Measurements from ENCODE around the gene POLR1G. TPM values are rescaled to one million over a fixed set of nuclear protein-coding genes. Genes with fewer than 3 reads are reported as not detected.

The POLR1G gene
- total and polyA plus RNA-seq, 2 experiments from 2014 or later, result 33.0 to 85.9 TPM

DNA sequence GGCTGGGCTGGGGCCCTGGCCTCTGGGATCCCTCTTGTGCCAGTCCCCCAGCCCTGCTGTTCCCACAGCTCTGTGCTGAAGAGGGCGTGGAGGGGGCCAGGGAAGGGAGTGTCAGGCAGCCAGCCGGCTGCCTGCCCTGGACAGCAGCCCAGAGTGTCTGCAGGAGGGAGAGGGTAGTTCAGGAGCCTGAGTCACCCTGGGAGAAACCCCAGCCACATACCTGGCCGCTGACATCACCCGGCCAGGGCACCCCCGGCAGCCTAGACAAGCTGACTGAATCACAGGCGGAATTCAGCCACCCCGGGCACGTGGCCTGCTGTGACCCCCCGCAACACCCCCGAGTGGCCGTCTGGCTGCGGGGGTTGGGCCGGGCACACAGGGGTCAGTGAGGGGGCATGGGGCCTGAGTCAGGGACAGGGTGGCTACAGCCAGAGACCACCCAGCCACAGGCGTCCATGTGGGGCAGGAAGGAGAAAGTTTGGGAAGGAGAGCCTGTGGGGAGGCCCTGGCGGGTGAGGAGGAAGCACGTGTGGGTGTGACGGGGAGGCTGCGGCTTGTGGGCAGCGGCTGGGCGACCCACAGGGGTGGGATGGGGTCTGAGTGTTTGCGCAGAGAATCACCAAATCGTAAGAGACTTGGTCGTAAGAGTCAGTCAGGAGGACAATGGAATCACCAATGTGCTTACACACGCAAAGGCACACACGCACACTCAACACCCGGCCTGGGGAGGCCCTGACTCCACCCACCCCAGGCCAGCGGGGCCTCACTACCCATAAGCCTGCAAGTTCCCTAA lies 49.5 kb downstream of the POLR1G start:
- no peak for TF ChIP-seq EZH2phosphoT487 (IDR thresholded peaks at IDR 0.05; ENCODE audit: unreplicated experiment)
- TF ChIP-seq CREB1 (CRISPR knock-in tag; IDR thresholded peaks at IDR 0.05; ENCODE audit: low read depth), result peak; percentile 61; the same call in 1 of the 2 replicates
- TF ChIP-seq ZNF114 (CRISPR knock-in tag; IDR thresholded peaks at IDR 0.05), result no peak
- no peak for TF ChIP-seq EZH2 (IDR thresholded peaks at IDR 0.05; ENCODE audit: low read depth, unreplicated experiment)
- no peak for TF ChIP-seq ZNF331 (CRISPR knock-in tag; IDR thresholded peaks at IDR 0.05; ENCODE audit: low read depth)
- H3K4me3 Mint-ChIP-seq, result no peak overlapping the region
- Histone ChIP-seq H3K36me3 (ENCODE audit: insufficient read depth) (no peaks in the 10 kb centered on the region), H4K20me1 (replicated peaks; ENCODE audit: insufficient read depth) (no peaks in the 10 kb centered on the region), H3K27me3 (ENCODE audit: insufficient read depth) (peaks cover 16% of the 10 kb centered on the region), H3K9me2 (ENCODE audit: insufficient read depth) (no peaks in the 10 kb centered on the region), H3K4me1 (ENCODE audit: insufficient read depth) (peaks cover 4% of the 10 kb centered on the region; the same call in 1 of the 2 replicates), H3K27ac (ENCODE audit: low read depth) (0 out of 2 replicates have a peak overlapping the region, but pooled peaks have one; percentile 59), H3K4me2 (peak overlapping the region; percentile 72; the same call in 1 of the 2 replicates), H2AFZ (peak overlapping the region; percentile 97), H3K4me3 (peak overlapping the region; percentile 27; the same call in 1 of the 2 replicates), H3K79me2 (replicated peaks; ENCODE audit: insufficient read depth) (no peaks in the 10 kb centered on the region), H3F3A (replicated peaks; ENCODE audit: low read depth) (peaks cover 20% of the 10 kb centered on the region; the same call in 1 of the 2 replicates)
- H3K9me3 Mint-ChIP-seq, result peaks cover 10% of the 10 kb centered on the region
- peaks cover 27% of the 10 kb centered on the region for H3K27me3 Mint-ChIP-seq (ENCODE audit: insufficient read depth, low read depth, poor library complexity)
- H3K4me1 Mint-ChIP-seq, result peaks cover 17% of the 10 kb centered on the region
- H3K27ac Mint-ChIP-seq, result peak overlapping the region; percentile 88; the same call in 1 of the 2 replicates
- H3K36me3 Mint-ChIP-seq (ENCODE audit: low read depth), result no peaks in the 10 kb centered on the region; the same call in 2 of the 3 replicates
- DNase-seq (ENCODE audit: low spot score) (peak; percentile 91), ATAC-seq (peak; percentile 93)

DNA sequence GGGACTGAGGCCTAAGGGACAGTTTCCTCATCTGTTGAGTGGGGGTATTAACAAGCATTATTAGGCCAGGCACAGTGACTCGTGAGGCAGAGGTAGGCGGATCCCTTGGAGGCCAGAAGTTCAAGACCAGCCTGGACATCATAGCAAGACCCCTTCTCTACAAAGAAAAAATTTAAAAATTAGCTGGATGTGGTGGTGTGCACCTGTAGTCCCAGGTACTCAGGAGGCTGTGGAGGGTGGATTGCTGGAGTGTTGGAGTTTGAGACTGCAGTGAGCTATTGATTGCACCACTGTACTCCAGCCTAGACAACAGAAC lies 50.0 kb downstream of the POLR1G start:
- Histone ChIP-seq H3K79me2 (replicated peaks; ENCODE audit: insufficient read depth) (no peaks in the 10 kb centered on the region), H3K4me2 (peak overlapping the region; percentile 72; the same call in 1 of the 2 replicates), H3K4me1 (ENCODE audit: insufficient read depth) (peaks cover 4% of the 10 kb centered on the region; the same call in 1 of the 2 replicates), H3K36me3 (ENCODE audit: insufficient read depth) (no peaks in the 10 kb centered on the region), H3F3A (replicated peaks; ENCODE audit: low read depth) (peaks cover 14% of the 10 kb centered on the region; the same call in 1 of the 2 replicates), H3K27ac (ENCODE audit: low read depth) (no peak overlapping the region), H2AFZ (peak overlapping the region; percentile 97), H3K4me3 (0 out of 2 replicates have a peak overlapping the region, but pooled peaks have one; percentile 27), H3K27me3 (ENCODE audit: insufficient read depth) (peaks cover 11% of the 10 kb centered on the region), H3K9me2 (ENCODE audit: insufficient read depth) (no peaks in the 10 kb centered on the region), H4K20me1 (replicated peaks; ENCODE audit: insufficient read depth) (no peaks in the 10 kb centered on the region)
- no peak for DNase-seq (ENCODE audit: low spot score)
- Mint-ChIP-seq H3K4me1 (peaks cover 12% of the 10 kb centered on the region), H3K36me3 (ENCODE audit: low read depth) (no peaks in the 10 kb centered on the region), H3K4me3 (no peak overlapping the region), H3K9me3 (peaks cover 6% of the 10 kb centered on the region), H3K27ac (no peak overlapping the region), H3K27me3 (ENCODE audit: insufficient read depth, low read depth, poor library complexity) (peaks cover 22% of the 10 kb centered on the region)
- ATAC-seq, result no peak
- TF ChIP-seq, protein P1, sequence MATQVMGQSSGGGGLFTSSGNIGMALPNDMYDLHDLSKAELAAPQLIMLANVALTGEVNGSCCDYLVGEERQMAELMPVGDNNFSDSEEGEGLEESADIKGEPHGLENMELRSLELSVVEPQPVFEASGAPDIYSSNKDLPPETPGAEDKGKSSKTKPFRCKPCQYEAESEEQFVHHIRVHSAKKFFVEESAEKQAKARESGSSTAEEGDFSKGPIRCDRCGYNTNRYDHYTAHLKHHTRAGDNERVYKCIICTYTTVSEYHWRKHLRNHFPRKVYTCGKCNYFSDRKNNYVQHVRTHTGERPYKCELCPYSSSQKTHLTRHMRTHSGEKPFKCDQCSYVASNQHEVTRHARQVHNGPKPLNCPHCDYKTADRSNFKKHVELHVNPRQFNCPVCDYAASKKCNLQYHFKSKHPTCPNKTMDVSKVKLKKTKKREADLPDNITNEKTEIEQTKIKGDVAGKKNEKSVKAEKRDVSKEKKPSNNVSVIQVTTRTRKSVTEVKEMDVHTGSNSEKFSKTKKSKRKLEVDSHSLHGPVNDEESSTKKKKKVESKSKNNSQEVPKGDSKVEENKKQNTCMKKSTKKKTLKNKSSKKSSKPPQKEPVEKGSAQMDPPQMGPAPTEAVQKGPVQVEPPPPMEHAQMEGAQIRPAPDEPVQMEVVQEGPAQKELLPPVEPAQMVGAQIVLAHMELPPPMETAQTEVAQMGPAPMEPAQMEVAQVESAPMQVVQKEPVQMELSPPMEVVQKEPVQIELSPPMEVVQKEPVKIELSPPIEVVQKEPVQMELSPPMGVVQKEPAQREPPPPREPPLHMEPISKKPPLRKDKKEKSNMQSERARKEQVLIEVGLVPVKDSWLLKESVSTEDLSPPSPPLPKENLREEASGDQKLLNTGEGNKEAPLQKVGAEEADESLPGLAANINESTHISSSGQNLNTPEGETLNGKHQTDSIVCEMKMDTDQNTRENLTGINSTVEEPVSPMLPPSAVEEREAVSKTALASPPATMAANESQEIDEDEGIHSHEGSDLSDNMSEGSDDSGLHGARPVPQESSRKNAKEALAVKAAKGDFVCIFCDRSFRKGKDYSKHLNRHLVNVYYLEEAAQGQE (IDR thresholded peaks at IDR 0.05; ENCODE audit: unreplicated experiment), result no peak
- no peak for TF ChIP-seq STAT1 (IDR thresholded peaks at IDR 0.05; ENCODE audit: unreplicated experiment)
- TF ChIP-seq POLR2AphosphoS5 (IDR thresholded peaks at IDR 0.05; ENCODE audit: low read depth), result no peak
- TF ChIP-seq JUNB (IDR thresholded peaks at IDR 0.05; ENCODE audit: unreplicated experiment), result no peak
- TF ChIP-seq EZH2 (IDR thresholded peaks at IDR 0.05; ENCODE audit: low read depth, unreplicated experiment), result no peak
- TF ChIP-seq ZNF114 (CRISPR knock-in tag; IDR thresholded peaks at IDR 0.05), result no peak
- TF ChIP-seq, protein P2, sequence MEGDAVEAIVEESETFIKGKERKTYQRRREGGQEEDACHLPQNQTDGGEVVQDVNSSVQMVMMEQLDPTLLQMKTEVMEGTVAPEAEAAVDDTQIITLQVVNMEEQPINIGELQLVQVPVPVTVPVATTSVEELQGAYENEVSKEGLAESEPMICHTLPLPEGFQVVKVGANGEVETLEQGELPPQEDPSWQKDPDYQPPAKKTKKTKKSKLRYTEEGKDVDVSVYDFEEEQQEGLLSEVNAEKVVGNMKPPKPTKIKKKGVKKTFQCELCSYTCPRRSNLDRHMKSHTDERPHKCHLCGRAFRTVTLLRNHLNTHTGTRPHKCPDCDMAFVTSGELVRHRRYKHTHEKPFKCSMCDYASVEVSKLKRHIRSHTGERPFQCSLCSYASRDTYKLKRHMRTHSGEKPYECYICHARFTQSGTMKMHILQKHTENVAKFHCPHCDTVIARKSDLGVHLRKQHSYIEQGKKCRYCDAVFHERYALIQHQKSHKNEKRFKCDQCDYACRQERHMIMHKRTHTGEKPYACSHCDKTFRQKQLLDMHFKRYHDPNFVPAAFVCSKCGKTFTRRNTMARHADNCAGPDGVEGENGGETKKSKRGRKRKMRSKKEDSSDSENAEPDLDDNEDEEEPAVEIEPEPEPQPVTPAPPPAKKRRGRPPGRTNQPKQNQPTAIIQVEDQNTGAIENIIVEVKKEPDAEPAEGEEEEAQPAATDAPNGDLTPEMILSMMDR (conservative IDR thresholded peaks at IDR 0.05; ENCODE audit: low read depth in 2 of 2), result no peak
- no peak for TF ChIP-seq EZH2phosphoT487 (IDR thresholded peaks at IDR 0.05; ENCODE audit: unreplicated experiment)
- no peak for TF ChIP-seq NANOG (IDR thresholded peaks at IDR 0.05; ENCODE audit: borderline replicate concordance)
